ENCODE results near the gene CCSER1.
"Not testable (repeated sequence)": the region's sequence is repeated elsewhere in the genome, so short reads cannot be mapped to it uniquely, and the experiment has no call there.

Gene CCSER1

GRCh38 chr4:91317434-91317833 is 1190.2 kb downstream of the CCSER1 start:
- DNase-seq = no peak

GRCh38 chr4:91319556-91320268 is 1192.5 kb downstream of the CCSER1 start:
- no peak for DNase-seq

- DNase-seq = no peak
These were observed 1195.8 kb downstream of the CCSER1 start for GRCh38 chr4:91322961-91323360.

GRCh38 chr4:91325495-91325894 is 1198.3 kb downstream of the CCSER1 start:
- no peak for DNase-seq

GRCh38 chr4:91326167-91326566 is 1199.0 kb downstream of the CCSER1 start:
- not testable (repeated sequence) for DNase-seq

- DNase-seq = no peak
These were observed 1203.5 kb downstream of the CCSER1 start for GRCh38 chr4:91330555-91331137.

- no peak for DNase-seq
These were observed 1213.6 kb downstream of the CCSER1 start for GRCh38 chr4:91340822-91341221.

- DNase-seq = no peak
These were observed 1218.4 kb downstream of the CCSER1 start for GRCh38 chr4:91345632-91346031.

GRCh38 chr4:91356496-91356895 is 1229.3 kb downstream of the CCSER1 start:
- not testable (repeated sequence) for DNase-seq

- DNase-seq = not testable (repeated sequence)
These were observed 1230.8 kb downstream of the CCSER1 start for GRCh38 chr4:91358016-91358415.

- DNase-seq = not testable (repeated sequence)
These were observed 1231.4 kb downstream of the CCSER1 start for GRCh38 chr4:91358621-91359020.

GRCh38 chr4:91359041-91360031 is 1232.1 kb downstream of the CCSER1 start:
- no peak for DNase-seq

- DNase-seq = no peak
These were observed 1234.9 kb downstream of the CCSER1 start for GRCh38 chr4:91362125-91362524.

GRCh38 chr4:91366554-91366953 is 1239.4 kb downstream of the CCSER1 start:
- DNase-seq = no peak

- no peak for DNase-seq
These were observed 1241.9 kb downstream of the CCSER1 start for GRCh38 chr4:91369116-91369515.

GRCh38 chr4:91373546-91373945 is 1246.4 kb downstream of the CCSER1 start:
- DNase-seq = no peak

- DNase-seq = not testable (repeated sequence)
These were observed 1278.2 kb downstream of the CCSER1 start for GRCh38 chr4:91405431-91405830.

- no peak for DNase-seq
These were observed 1294.8 kb downstream of the CCSER1 start for GRCh38 chr4:91422011-91422410.

- no peak for DNase-seq
These were observed 1299.5 kb downstream of the CCSER1 start for GRCh38 chr4:91426725-91427124.

- no peak for DNase-seq
These were observed 1300.0 kb downstream of the CCSER1 start for GRCh38 chr4:91427171-91427570.

- no peak for DNase-seq
These were observed 1307.4 kb downstream of the CCSER1 start for GRCh38 chr4:91434631-91435030.

- DNase-seq = no peak
These were observed 1309.4 kb downstream of the CCSER1 start for GRCh38 chr4:91436556-91436955.

GRCh38 chr4:91447168-91447567 is 1320.0 kb downstream of the CCSER1 start:
- no peak for DNase-seq

All from CD4-positive, alpha-beta T cell treated with Interleukin-6 for 4 hours (primary cell).